Epidermal melanocyte (primary cell): ENCODE results near the gene LPCAT4.
A peak's percentile ranks its signal among the peaks of the same experiment; 100 is the strongest.
"Not testable (repeated sequence)": the region's sequence is repeated elsewhere in the genome, so short reads cannot be mapped to it uniquely, and the experiment has no call there.

ENCODE experiments used
- DNase-seq: peaks from one replicate; pipeline ENCODE4 v3.0.0; 2011; ENCODE audit warnings: low spot score; ENCODE audit not compliant: insufficient read length

Gene LPCAT4

GRCh38 chr15:34367101-34368081 is at the start of gene LPCAT4:
Gene LPCAT4 (minus strand): TSS chr15:34367196. CDS start chr15:34367100, 96 bp downstream.
- peak; percentile 85 for DNase-seq

- DNase-seq, result not testable (repeated sequence)
Observed at GRCh38 chr15:34409511-34409910, 42.5 kb upstream of the LPCAT4 start.

- DNase-seq, result not testable (repeated sequence)
Observed at GRCh38 chr15:34408973-34409372, 42.0 kb upstream of the LPCAT4 start.

- DNase-seq, result not testable (repeated sequence)
Observed at GRCh38 chr15:34403899-34404298, 36.9 kb upstream of the LPCAT4 start.

- DNase-seq, result not testable (repeated sequence)
Observed at GRCh38 chr15:34403160-34403598, 36.2 kb upstream of the LPCAT4 start.

GRCh38 chr15:34397637-34398259 is 30.8 kb upstream of the LPCAT4 start:
- not testable (repeated sequence) for DNase-seq

GRCh38 chr15:34392981-34393380 is 26.0 kb upstream of the LPCAT4 start:
- DNase-seq, result not testable (repeated sequence)

GRCh38 chr15:34389594-34390086 is 22.6 kb upstream of the LPCAT4 start:
- DNase-seq, result not testable (repeated sequence)

- DNase-seq, result not testable (repeated sequence)
Observed at GRCh38 chr15:34381829-34382521, 15.0 kb upstream of the LPCAT4 start.

- DNase-seq, result not testable (repeated sequence)
Observed at GRCh38 chr15:34380491-34380890, 13.5 kb upstream of the LPCAT4 start.

- DNase-seq, result no peak
Observed at GRCh38 chr15:34376856-34377255, 9.9 kb upstream of the LPCAT4 start.

GRCh38 chr15:34375541-34375940 is 8.5 kb upstream of the LPCAT4 start:
- DNase-seq, result not testable (repeated sequence)

- DNase-seq, result no peak
Observed at GRCh38 chr15:34374816-34375215, 7.8 kb upstream of the LPCAT4 start.

- no peak for DNase-seq
Observed at GRCh38 chr15:34373951-34374350, 7.0 kb upstream of the LPCAT4 start.

- DNase-seq, result no peak
Observed at GRCh38 chr15:34370643-34371042, 3.6 kb upstream of the LPCAT4 start.

GRCh38 chr15:34370129-34370528 is 3.1 kb upstream of the LPCAT4 start:
- no peak for DNase-seq

- DNase-seq, result no peak
Observed at GRCh38 chr15:34366271-34367065, 528 bp downstream of the LPCAT4 start.

- DNase-seq, result no peak
Observed at GRCh38 chr15:34365836-34366235, 1.2 kb downstream of the LPCAT4 start.

- DNase-seq, result no peak
Observed at GRCh38 chr15:34365091-34365825, 1.7 kb downstream of the LPCAT4 start.

- DNase-seq, result no peak
Observed at GRCh38 chr15:34364041-34364440, 3.0 kb downstream of the LPCAT4 start.
